HG03457 (cell line): Measurements from ENCODE around the gene ITGA5.

ENCODE experiments used
- ATAC-seq: cut with Tn5 transposase; IDR thresholded peaks from one replicate; pipeline ENCODE4 v1.9.1; 2021; ENCODE audit warnings: moderate number of reproducible peaks; ENCODE audit not compliant: unreplicated experiment

The ITGA5 gene

GRCh38 chr12:54412786-54413185 is 6.3 kb downstream of the ITGA5 start:
- no peak for ATAC-seq

GRCh38 chr12:54412348-54412747 is 6.7 kb downstream of the ITGA5 start:
- ATAC-seq: no peak

GRCh38 chr12:54411391-54412241 is 7.5 kb downstream of the ITGA5 start:
- no peak for ATAC-seq

GRCh38 chr12:54409267-54409666 is 9.8 kb downstream of the ITGA5 start:
- ATAC-seq: no peak

- no peak for ATAC-seq
Observed at GRCh38 chr12:54407183-54407905, 11.7 kb downstream of the ITGA5 start.

- no peak for ATAC-seq
Observed at GRCh38 chr12:54405573-54405972, 13.5 kb downstream of the ITGA5 start.

- no peak for ATAC-seq
Observed at GRCh38 chr12:54405106-54405505, 14.0 kb downstream of the ITGA5 start.

GRCh38 chr12:54404061-54405004 is 14.7 kb downstream of the ITGA5 start:
- ATAC-seq: no peak

- no peak for ATAC-seq
Observed at GRCh38 chr12:54401119-54401518, 17.9 kb downstream of the ITGA5 start.

GRCh38 chr12:54398995-54399793 is 19.9 kb downstream of the ITGA5 start:
- ATAC-seq: no peak

- no peak for ATAC-seq
Observed at GRCh38 chr12:54398218-54398617, 20.8 kb downstream of the ITGA5 start.

- no peak for ATAC-seq
Observed at GRCh38 chr12:54397157-54397556, 21.9 kb downstream of the ITGA5 start.

- no peak for ATAC-seq
Observed at GRCh38 chr12:54395545-54395944, 23.5 kb downstream of the ITGA5 start.

- ATAC-seq: no peak
Observed at GRCh38 chr12:54394986-54395385, 24.1 kb downstream of the ITGA5 start.

GRCh38 chr12:54394281-54394719 is 24.8 kb downstream of the ITGA5 start:
- no peak for ATAC-seq

- no peak for ATAC-seq
Observed at GRCh38 chr12:54393743-54394142, 25.3 kb downstream of the ITGA5 start.

- no peak for ATAC-seq
Observed at GRCh38 chr12:54393207-54393609, 25.9 kb downstream of the ITGA5 start.

GRCh38 chr12:54392485-54393206 is 26.4 kb downstream of the ITGA5 start:
- no peak for ATAC-seq

GRCh38 chr12:54390668-54391551 is 28.2 kb downstream of the ITGA5 start:
- peak; percentile 71 for ATAC-seq
